Body of pancreas (tissue), 4 donors: ENCODE results near the gene GRM8.

Source experiments
- POLR2A ChIP-seq, 3 donors: fragments of 450-650 bp; IDR thresholded peaks; one replicate each; pipeline ENCODE4 v1.6.1; 2016; ENCODE audit warnings: antibody characterized with exemption in 3 of 3, mild to moderate bottlenecking in 2 of 3
- TF ChIP-seq, protein P1 (sequence below), 7 experiments: fragments of 450-650 bp in 4 of 7; fragments of 200-600 bp in 3 of 7; sonication (generic) in 3 of 7; IDR thresholded peaks; one replicate each; pipeline ENCODE4 v1.5.1; 2016 to 2019; ENCODE audit warnings: antibody characterized with exemption in 7 of 7

DNA sequence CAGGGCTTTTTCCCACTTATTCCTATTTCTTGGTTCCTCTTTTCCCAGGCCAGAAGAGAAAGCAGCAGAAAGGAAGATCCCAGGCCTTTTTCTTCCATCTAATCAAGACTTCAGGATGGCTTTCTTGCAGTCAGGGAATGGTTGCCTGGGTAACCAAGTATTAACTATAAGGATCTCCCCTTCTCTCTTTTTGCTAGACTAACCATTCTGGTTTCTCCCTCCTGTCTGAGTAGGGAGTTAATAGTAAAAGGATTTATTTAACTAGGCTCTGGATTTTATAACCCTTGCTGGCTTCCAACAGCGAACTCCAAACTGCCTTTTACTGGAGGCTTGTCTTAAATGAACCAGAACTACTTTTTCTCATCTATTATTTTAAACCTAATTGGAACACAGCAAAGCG is 90.4 kb downstream of the GRM8 start:
- TF ChIP-seq, protein P1, sequence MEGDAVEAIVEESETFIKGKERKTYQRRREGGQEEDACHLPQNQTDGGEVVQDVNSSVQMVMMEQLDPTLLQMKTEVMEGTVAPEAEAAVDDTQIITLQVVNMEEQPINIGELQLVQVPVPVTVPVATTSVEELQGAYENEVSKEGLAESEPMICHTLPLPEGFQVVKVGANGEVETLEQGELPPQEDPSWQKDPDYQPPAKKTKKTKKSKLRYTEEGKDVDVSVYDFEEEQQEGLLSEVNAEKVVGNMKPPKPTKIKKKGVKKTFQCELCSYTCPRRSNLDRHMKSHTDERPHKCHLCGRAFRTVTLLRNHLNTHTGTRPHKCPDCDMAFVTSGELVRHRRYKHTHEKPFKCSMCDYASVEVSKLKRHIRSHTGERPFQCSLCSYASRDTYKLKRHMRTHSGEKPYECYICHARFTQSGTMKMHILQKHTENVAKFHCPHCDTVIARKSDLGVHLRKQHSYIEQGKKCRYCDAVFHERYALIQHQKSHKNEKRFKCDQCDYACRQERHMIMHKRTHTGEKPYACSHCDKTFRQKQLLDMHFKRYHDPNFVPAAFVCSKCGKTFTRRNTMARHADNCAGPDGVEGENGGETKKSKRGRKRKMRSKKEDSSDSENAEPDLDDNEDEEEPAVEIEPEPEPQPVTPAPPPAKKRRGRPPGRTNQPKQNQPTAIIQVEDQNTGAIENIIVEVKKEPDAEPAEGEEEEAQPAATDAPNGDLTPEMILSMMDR (IDR thresholded peaks at IDR 0.05), result no peak
- TF ChIP-seq POLR2A (IDR thresholded peaks at IDR 0.05), result no peak
